ENCODE measurements around the gene FGFRL1. TPM values are rescaled to one million over a fixed set of nuclear protein-coding genes. Genes with fewer than 3 reads are reported as not detected.

FGFRL1 gene
- total RNA-seq, 4 donors from 2014 or later, result 9.0 to 19.9 (median 12.0) TPM

- TF ChIP-seq POLR2A (IDR thresholded peaks at IDR 0.05) (no peak), POLR2AphosphoS5 (IDR thresholded peaks at IDR 0.05) (no peak), EP300 (IDR thresholded peaks at IDR 0.05) (no peak), CTCF (IDR thresholded peaks at IDR 0.05) (no peak)
- Histone ChIP-seq H3K27ac (no peak overlapping the region), H3K9me3 (no peaks in the 10 kb centered on the region), H3K27me3 (peaks cover 69% of the 10 kb centered on the region), H3K4me1 (peaks cover 37% of the 10 kb centered on the region), H3K36me3 (no peaks in the 10 kb centered on the region), H3K4me3 (no peak overlapping the region)
- peak; percentile 45 to 55 for DNase-seq (ENCODE audit: low spot score in 2 of 2)
- 81% methylated on average over 14 of the region's 16 CpGs for WGBS
These were observed 37.6 kb downstream of the FGFRL1 start for GRCh38 chr4:1048773-1049590.

GRCh38 chr4:1049591-1049905 is 38.1 kb downstream of the FGFRL1 start:
- 83% methylated on average over 5 of the region's 21 CpGs for WGBS
- Histone ChIP-seq H3K9me3 (no peaks in the 10 kb centered on the region), H3K27me3 (peaks cover 63% of the 10 kb centered on the region), H3K4me1 (peaks cover 32% of the 10 kb centered on the region), H3K4me3 (no peak overlapping the region), H3K27ac (no peak overlapping the region), H3K36me3 (no peaks in the 10 kb centered on the region)
- TF ChIP-seq POLR2A (IDR thresholded peaks at IDR 0.05), result no peak
- no peak for TF ChIP-seq POLR2AphosphoS5 (IDR thresholded peaks at IDR 0.05)
- no peak for TF ChIP-seq CTCF (IDR thresholded peaks at IDR 0.05)
- TF ChIP-seq EP300 (IDR thresholded peaks at IDR 0.05), result no peak
- DNase-seq (ENCODE audit: low spot score in 2 of 2), result peak; percentile 63 to 72

- Histone ChIP-seq H3K36me3 (no peaks in the 10 kb centered on the region), H3K4me1 (peaks cover 35% of the 10 kb centered on the region), H3K27ac (no peak overlapping the region), H3K27me3 (peaks cover 61% of the 10 kb centered on the region), H3K9me3 (no peaks in the 10 kb centered on the region), H3K4me3 (no peak overlapping the region)
- TF ChIP-seq CTCF (IDR thresholded peaks at IDR 0.05) (no peak), EP300 (IDR thresholded peaks at IDR 0.05) (no peak), POLR2AphosphoS5 (IDR thresholded peaks at IDR 0.05) (no peak), POLR2A (IDR thresholded peaks at IDR 0.05) (no peak)
- DNase-seq (ENCODE audit: low spot score in 2 of 2), result peak; percentile 58 to 74
- 81% methylated on average over 28 of the region's 40 CpGs for WGBS
These were observed 39.2 kb downstream of the FGFRL1 start for GRCh38 chr4:1050486-1051213.

- H3K27me3 ChIP-seq, result peaks cover 66% of the 10 kb centered on the region
- no peak overlapping the region for H3K27ac ChIP-seq
- H3K4me3 ChIP-seq, result no peak overlapping the region
- H3K36me3 ChIP-seq, result no peaks in the 10 kb centered on the region
- TF ChIP-seq POLR2A (IDR thresholded peaks at IDR 0.05), result no peak
- TF ChIP-seq EP300 (IDR thresholded peaks at IDR 0.05), result no peak
- no peak for TF ChIP-seq CTCF (IDR thresholded peaks at IDR 0.05)
- no peak for TF ChIP-seq POLR2AphosphoS5 (IDR thresholded peaks at IDR 0.05)
- peak; percentile 35 to 55 for DNase-seq (ENCODE audit: low spot score in 2 of 2)
- peaks cover 43% of the 10 kb centered on the region for H3K4me1 ChIP-seq
- H3K9me3 ChIP-seq, result no peaks in the 10 kb centered on the region
- WGBS, result 61% methylated on average over 9 of the region's 9 CpGs
These were observed 40.0 kb downstream of the FGFRL1 start for GRCh38 chr4:1051472-1051871.

GRCh38 chr4:1052231-1052671 is 40.8 kb downstream of the FGFRL1 start:
- Histone ChIP-seq H3K9me3 (no peaks in the 10 kb centered on the region), H3K27ac (no peak overlapping the region), H3K4me1 (peaks cover 37% of the 10 kb centered on the region), H3K36me3 (no peaks in the 10 kb centered on the region), H3K4me3 (no peak overlapping the region), H3K27me3 (peaks cover 71% of the 10 kb centered on the region)
- peak; percentile 55 to 74 for DNase-seq (ENCODE audit: low spot score in 2 of 2)
- TF ChIP-seq POLR2A (IDR thresholded peaks at IDR 0.05) (no peak), POLR2AphosphoS5 (IDR thresholded peaks at IDR 0.05) (no peak), CTCF (IDR thresholded peaks at IDR 0.05) (no peak), EP300 (IDR thresholded peaks at IDR 0.05) (no peak)
- WGBS, result 50% methylated on average over 11 of the region's 15 CpGs
